Lung (tissue), 12 donors: ENCODE results near the gene NECTIN3. TPM values are rescaled to one million over a fixed set of nuclear protein-coding genes. Genes with fewer than 3 reads are reported as not detected.

Experiments used
- ATAC-seq: fragments of 200-7000 bp; cut with Tn5 transposase; one replicate; pipeline ENCODE4 v1.9.1; 2020; ENCODE audit warnings: moderate number of reproducible peaks; ENCODE audit not compliant: insufficient read depth, low FRiP score
- DNase-seq, 3 donors: peaks; one replicate each; pipeline ENCODE4 v3.0.0-alpha.2; 2013 to 2017
- H3K27ac ChIP-seq, 2 donors: one replicate each; pipeline ENCODE4 v1.5.1; 2013; ENCODE audit warnings: mild to moderate bottlenecking in 2 of 2, moderate library complexity in 2 of 2, control low read depth in 1 of 2, inconsistent platforms in 1 of 2, low read depth in 1 of 2, low read length in 1 of 2
- H3K27me3 ChIP-seq, 3 donors: one replicate each; pipeline ENCODE4 v1.5.1; 2013; ENCODE audit warnings: low read length in 2 of 3; ENCODE audit not compliant: control insufficient read depth in 3 of 3, insufficient read depth in 3 of 3
- H3K36me3 ChIP-seq, 4 donors: one replicate each; pipeline ENCODE4 v1.5.1; 2013; ENCODE audit warnings: low read length in 4 of 4, mild to moderate bottlenecking in 1 of 4, moderate library complexity in 1 of 4; ENCODE audit not compliant: control insufficient read depth in 4 of 4, insufficient read depth in 4 of 4
- H3K4me1 ChIP-seq, 5 donors: one replicate each; pipeline ENCODE4 v1.5.1; 2013; ENCODE audit warnings: low read length in 5 of 5, mild to moderate bottlenecking in 2 of 5, moderate library complexity in 1 of 5; ENCODE audit not compliant: control insufficient read depth in 5 of 5, insufficient read depth in 5 of 5
- H3K4me3 ChIP-seq: one replicate; pipeline ENCODE4 v1.5.1; 2013; ENCODE audit warnings: mild to moderate bottlenecking, control low read depth, moderate library complexity
- H3K9ac ChIP-seq, 2 donors: one replicate each; pipeline ENCODE4 v1.5.1; 2013; ENCODE audit warnings: low read length in 2 of 2, control low read depth in 1 of 2; ENCODE audit not compliant: insufficient read depth in 1 of 2
- H3K9me3 ChIP-seq, 4 donors: one replicate each; pipeline ENCODE4 v1.5.1; 2013; ENCODE audit warnings: low read length in 3 of 4, mild to moderate bottlenecking in 1 of 4, moderate library complexity in 1 of 4; ENCODE audit not compliant: control insufficient read depth in 4 of 4, insufficient read depth in 3 of 4
- WGBS, 2 donors: extraction: QIAGEN DNeasy Blood & Tissue Kit; methylation state at CpG; one replicate each; pipeline ENCODE4 v1.1.7; 2013; 5-methylcytosine and 5-hydroxymethylcytosine counted together
- polyA plus RNA-seq, 2 donors: library from polyadenylated mRNA; stranded (reverse); fragments of 200-250 nt; gene quantifications; one replicate each; pipeline ENCODE4 v1.2.1, GENCODE V29; 2013
- total RNA-seq, 2 donors: library from RNA; depleted of rRNA in 1 of 2; stranded (reverse); fragments of >200 nt in 1 of 2; gene quantifications; one replicate each; pipeline ENCODE4 v1.2.1, GENCODE V29; 2014 to 2021
- TF ChIP-seq, protein P1 (sequence below): IDR thresholded peaks from 2 replicates; pipeline ENCODE4 v1.5.1; 2012; ENCODE audit warnings: mild to moderate bottlenecking; ENCODE audit errors: control extremely low read depth, extremely low read depth
- donor health status: control.
- donor health status: control.
- donor health status: Bipolar disorder and iron deficiency.
- donor health status: healthy.
- donor health status: DM: yes; HTN: yes; CAD: no.

NECTIN3 gene
- total and polyA plus RNA-seq, 4 donors: 3.9 to 43.2 (median 12.3) TPM

GRCh38 chr3:111164621-111165020, 93.0 kb downstream of the NECTIN3 start:
- Histone ChIP-seq H3K4me3 (no peak overlapping the region), H3K9ac (no peak overlapping the region), H3K9me3 (no peaks in the 10 kb centered on the region), H3K27ac (no peak overlapping the region), H3K36me3 (peaks cover 0 to 15% (median 5%) of the 10 kb centered on the region in 4 donors), H3K27me3 (no peaks in the 10 kb centered on the region), H3K4me1 (no peaks in the 10 kb centered on the region)
- ATAC-seq: no peak
- TF ChIP-seq, protein P1, sequence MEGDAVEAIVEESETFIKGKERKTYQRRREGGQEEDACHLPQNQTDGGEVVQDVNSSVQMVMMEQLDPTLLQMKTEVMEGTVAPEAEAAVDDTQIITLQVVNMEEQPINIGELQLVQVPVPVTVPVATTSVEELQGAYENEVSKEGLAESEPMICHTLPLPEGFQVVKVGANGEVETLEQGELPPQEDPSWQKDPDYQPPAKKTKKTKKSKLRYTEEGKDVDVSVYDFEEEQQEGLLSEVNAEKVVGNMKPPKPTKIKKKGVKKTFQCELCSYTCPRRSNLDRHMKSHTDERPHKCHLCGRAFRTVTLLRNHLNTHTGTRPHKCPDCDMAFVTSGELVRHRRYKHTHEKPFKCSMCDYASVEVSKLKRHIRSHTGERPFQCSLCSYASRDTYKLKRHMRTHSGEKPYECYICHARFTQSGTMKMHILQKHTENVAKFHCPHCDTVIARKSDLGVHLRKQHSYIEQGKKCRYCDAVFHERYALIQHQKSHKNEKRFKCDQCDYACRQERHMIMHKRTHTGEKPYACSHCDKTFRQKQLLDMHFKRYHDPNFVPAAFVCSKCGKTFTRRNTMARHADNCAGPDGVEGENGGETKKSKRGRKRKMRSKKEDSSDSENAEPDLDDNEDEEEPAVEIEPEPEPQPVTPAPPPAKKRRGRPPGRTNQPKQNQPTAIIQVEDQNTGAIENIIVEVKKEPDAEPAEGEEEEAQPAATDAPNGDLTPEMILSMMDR: no peak
- WGBS, 2 donors: 92 to 98% methylated on average over 3 of the region's 3 CpGs
- no peak for DNase-seq

DNA sequence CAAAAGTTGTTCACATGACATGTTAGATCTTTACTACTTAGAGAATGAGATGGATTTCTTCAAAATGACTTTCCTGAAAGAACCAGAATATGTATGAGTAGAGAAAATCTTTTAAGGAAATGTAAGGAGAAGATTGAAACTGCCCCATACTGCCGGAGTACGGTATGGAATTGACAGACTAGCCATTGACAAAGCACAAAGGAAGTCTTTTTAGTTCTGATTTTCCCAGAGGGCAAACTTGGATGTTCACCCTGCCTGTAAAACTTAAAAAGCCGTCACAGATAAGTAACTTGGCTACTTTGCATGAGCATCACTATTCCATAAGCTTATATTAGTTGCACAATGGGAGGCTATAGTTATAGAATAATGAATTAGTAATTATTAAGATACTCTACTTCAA, 93.8 kb downstream of the NECTIN3 start:
- Histone ChIP-seq H3K9ac (no peak overlapping the region), H3K36me3 (peaks cover 0 to 15% (median 5%) of the 10 kb centered on the region in 4 donors), H3K27ac (no peak overlapping the region), H3K4me1 (no peaks in the 10 kb centered on the region), H3K27me3 (no peaks in the 10 kb centered on the region), H3K4me3 (no peak overlapping the region), H3K9me3 (no peaks in the 10 kb centered on the region)
- ATAC-seq (no peak), DNase-seq (peak in 2 of 3 donors; percentile 5 to 22)
- TF ChIP-seq, protein P1: no peak
- WGBS, 2 donors: 91 to 94% methylated on average over 3 of the region's 3 CpGs

GRCh38 chr3:111173328-111173900, 101.8 kb downstream of the NECTIN3 start:
- ATAC-seq: no peak
- 89 to 90% methylated on average over 2 of the region's 2 CpGs for WGBS, 2 donors
- Histone ChIP-seq H3K27ac (no peak overlapping the region), H3K4me3 (no peak overlapping the region), H3K9me3 (no peaks in the 10 kb centered on the region), H3K36me3 (peaks cover 0 to 9% (median 6%) of the 10 kb centered on the region in 4 donors), H3K9ac (no peak overlapping the region), H3K4me1 (no peaks in the 10 kb centered on the region), H3K27me3 (no peaks in the 10 kb centered on the region)
- no peak for DNase-seq
- TF ChIP-seq, protein P1: no peak

DNA sequence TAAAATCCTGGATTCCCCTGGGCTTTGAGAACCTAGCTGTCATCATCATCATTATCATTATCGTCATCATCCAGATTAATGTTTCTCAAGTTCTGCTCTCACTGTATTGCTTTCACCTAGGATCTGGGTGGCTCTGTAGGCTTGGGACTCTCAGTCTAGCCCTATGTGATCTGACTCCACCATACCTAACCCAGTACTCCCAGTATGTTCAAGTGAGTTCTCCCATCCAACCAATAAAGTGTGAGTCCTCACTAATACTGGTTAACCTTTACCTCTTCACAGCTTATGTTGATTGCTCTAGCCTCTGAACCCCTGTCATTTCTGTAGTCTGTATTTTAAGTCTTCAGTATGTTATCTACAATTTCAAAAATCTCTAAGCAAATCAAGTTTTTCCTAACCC, 102.3 kb downstream of the NECTIN3 start:
- peaks cover 0 to 10% (median 6%) of the 10 kb centered on the region in 4 donors for H3K36me3 ChIP-seq
- no peak overlapping the region for H3K4me3 ChIP-seq
- WGBS, 2 donors: 92 to 93% methylated on average over 1 of the region's 1 CpG
- H3K9ac ChIP-seq: no peak overlapping the region
- H3K27ac ChIP-seq: no peak overlapping the region
- no peaks in the 10 kb centered on the region for H3K4me1 ChIP-seq
- H3K27me3 ChIP-seq: no peaks in the 10 kb centered on the region
- H3K9me3 ChIP-seq: no peaks in the 10 kb centered on the region
- TF ChIP-seq, protein P1: no peak
- no peak for DNase-seq
- no peak for ATAC-seq
